GM21717 (cell line): Measurements from ENCODE around the gene CNN1.
"Not testable (repeated sequence)": the region's sequence is repeated elsewhere in the genome, so short reads cannot be mapped to it uniquely, and the experiment has no call there.

ENCODE experiments used
- ATAC-seq: cut with Tn5 transposase; IDR thresholded peaks from one replicate; pipeline ENCODE4 v1.9.1; 2021; ENCODE audit warnings: mild to moderate bottlenecking, moderate library complexity; ENCODE audit not compliant: unreplicated experiment

Gene CNN1

GRCh38 chr19:11563532-11563931, 24.9 kb downstream of the CNN1 start:
- no peak for ATAC-seq

DNA sequence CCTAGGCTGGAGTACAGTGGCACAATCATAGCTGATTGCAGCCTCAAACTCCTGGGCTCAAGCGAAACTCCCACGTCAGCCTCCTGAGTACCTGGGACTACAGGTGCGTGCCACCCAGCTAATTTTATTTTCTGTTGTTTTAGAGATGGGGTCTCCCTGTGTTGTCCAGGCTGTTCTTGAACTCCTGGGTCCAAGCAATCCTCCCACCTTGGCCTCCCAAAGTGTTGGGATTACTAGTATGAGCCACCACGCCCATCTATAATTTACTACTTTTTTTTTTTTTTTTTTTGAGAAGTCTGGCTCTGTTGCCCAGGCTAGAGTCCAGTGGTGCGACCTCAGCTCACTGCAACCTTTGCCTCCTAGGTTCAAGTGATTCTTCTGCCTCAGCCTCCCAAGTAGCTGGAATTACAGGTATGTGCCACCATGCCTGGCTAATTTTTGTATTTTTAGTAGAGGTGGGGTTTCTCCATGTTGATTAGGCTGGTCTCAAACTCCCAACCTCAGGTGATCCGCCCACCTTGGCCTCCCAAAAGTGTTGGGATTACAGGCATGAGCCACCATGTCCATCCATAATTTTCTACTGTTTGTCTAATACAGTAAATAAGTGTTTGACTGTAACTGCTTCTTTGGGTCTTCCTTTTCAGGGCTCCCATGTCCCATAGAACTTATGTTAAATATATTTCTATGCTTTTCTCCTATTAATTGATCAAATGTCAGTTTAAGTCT, 25.6 kb downstream of the CNN1 start:
- not testable (repeated sequence) for ATAC-seq

- not testable (repeated sequence) for ATAC-seq
Observed at GRCh38 chr19:11565649-11565980, 27.0 kb downstream of the CNN1 start.

DNA sequence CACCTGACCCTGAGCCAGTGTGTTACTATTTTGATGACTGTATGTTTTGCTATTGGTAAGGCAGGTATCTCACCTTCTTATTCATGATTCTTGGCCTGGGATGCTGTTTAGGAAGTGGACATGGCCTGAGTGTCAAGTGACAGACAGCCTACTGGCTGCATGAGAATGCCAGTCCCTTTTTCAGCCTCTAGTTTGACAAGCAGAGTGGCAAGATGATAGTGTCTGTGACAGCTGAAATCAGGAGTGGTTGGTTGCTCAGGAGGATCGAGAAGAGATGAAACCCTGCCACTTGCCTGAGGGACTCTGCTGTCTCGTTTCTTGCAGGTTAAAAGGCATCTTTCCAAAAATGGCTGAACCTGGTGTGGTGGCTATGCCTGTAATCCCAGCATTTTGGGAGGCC, 27.5 kb downstream of the CNN1 start:
- ATAC-seq, result no peak

DNA sequence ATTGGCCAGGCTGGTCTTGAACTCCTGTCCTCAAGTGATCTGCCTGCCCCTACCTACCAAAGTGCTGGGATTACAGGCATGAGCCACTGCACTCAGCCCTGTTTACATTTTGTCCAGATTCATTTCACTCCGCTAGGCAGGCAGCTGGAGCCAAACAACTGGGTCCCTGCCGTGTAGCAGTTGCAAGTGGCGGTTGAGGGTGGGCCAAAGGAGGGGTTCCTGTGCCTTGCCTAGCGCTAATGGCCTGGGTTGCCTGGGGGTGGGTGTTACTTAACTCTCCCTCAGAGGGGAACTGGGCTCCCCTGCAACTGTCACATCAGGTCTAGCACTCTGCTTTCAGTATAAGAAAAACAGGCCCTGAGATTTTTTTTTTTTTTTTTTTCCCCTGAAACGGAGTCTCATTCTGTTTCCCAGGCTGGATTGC, 31.4 kb downstream of the CNN1 start:
- no peak for ATAC-seq

GRCh38 chr19:11573354-11573753, 34.7 kb downstream of the CNN1 start:
- ATAC-seq, result not testable (repeated sequence)

DNA sequence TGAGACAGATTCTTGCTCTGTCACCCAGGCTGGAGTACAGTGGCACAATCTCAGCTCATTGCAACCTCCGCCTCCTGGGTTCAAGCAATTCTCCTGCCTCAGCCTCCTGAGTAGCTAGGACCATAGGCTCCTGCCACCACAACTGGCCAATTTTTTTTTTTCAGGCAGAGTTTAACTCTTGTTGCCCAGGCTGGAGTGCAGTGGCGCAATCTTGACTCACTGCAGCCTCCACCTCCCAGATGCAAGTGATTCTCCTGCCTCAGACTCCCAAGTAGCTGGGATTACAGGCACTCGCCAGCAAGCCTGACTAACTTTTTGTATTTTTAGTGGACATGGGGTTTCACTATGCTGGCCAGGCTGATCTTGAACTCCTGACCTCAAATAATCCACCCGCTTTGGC, 35.1 kb downstream of the CNN1 start:
- ATAC-seq, result not testable (repeated sequence)

GRCh38 chr19:11574689-11575088, 36.0 kb downstream of the CNN1 start:
- ATAC-seq, result no peak

DNA sequence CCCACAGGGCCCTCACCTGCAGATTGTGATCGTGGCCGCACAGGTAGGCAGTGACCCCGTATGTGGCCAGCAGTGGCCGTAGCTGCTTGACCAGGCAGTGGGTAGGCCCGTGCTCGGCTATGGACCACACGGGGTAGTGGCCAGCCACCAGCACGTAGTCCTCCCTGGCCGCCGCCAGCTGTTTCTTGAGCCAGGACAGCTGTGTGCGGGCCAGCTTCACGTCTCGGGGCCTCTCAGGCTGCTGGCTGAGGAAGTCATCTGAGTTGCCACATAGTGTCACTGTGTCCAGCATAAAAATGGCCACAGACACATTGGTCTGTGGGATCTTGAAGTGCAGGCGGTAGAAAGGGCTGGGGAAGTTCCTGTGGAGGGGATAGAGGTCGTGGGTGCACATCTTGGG, 37.6 kb downstream of the CNN1 start:
- ATAC-seq, result no peak

DNA sequence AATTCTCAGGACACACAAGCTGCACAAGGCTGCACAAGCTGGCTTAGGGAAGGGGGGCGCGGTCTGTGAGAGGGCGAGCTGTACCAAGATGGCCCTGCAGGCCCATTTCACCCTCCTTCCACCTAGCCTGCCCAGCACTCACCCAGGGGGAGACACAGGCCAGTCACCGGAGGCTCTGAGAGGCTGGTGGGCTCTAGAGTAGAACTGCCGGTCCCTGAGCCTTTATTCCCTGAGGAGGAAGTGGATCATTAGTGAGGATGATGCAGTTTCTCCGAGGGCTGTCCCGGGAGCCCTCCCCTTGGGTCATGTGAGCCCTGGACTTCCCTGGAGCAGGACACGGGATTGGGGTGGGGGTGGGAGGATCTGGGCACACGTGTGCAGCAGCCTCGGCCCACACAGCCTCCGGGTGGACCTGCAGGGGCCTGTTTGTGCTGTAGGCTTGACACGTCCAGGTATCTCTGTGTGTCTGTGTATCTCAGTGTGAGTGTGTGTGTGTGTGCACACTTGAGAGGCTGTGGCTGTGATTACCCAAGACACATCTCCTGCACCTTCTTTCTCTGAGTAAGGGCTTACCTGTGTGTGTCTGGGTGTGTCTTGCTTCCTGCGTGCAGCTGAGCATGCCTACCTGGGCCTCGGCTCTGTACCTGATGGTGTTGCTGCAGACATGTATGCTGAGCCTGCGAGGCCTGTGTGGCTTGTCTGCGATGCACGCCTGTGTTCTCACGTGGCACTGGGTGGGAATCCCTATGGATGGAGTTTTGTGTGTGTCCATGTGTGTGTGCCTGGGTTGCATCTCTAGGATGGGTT, 39.0 kb downstream of the CNN1 start, which contains the start of gene ACP5:
TSS of gene ACP5 (minus strand) at position 195 of the 807 bp plus-strand sequence. CDS start 328 bp downstream, outside the sequence.
- no peak for ATAC-seq

DNA sequence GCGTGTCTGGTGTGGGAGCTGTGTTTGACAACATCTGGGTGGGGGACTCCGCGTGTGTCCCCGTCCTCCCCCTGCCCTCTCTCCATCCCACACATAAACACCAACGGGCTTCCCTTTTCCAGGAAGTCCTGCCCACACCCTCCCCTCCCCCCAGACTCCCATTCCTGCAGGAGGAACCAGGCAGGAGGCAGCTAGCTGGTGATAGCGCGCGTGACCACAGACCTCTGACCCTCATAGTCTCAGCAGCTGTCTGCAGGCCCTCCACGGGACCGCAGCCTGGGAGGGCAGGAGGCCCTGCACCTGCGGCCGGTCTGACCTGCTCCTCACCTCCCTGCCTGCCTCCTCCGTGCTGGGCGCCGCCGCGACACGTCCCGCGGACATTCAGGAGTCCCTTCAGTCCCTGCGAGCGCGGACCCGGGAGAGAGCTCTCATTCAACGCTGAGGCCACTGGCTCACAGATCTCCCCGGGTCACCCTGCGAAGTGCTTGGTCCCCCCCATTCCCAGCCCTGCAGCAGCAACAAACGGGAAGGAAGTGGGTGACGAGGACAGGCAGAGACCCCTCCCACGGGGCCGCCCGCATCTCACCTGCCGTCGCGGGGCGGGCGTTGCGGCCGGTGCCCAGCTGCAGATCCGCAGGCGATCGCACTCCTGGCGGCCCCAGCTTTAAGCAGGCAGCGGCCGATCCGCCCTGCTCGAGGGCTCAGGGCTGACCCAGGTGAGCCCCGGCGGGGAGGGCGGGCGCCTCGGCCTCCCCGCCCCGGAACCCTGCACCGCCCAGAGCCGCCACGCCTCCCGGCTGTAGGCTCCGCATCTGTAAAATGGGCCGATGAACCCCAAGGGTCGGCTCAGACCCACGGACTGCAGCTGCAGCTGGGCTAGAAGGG, 39.8 kb downstream of the CNN1 start:
- ATAC-seq, result no peak

DNA sequence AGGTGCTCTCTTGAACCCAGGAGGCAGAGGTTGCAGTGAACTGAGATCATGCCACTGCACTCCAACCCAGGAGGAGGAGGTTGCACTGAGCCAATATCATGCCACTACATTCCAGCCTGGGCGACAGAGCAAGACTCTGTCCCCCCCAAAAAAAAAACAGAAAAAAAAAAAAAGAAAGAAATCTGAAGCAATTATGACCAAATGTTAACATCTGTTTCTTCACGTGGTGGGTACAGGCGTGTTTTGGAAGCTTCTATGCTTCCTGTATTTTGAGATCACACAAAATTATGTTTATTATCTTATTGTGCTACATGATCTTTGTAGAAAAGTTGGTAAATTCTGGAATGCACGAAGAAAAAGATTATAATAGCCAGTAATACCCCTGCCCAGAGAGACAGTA, 41.5 kb downstream of the CNN1 start:
- no peak for ATAC-seq

DNA sequence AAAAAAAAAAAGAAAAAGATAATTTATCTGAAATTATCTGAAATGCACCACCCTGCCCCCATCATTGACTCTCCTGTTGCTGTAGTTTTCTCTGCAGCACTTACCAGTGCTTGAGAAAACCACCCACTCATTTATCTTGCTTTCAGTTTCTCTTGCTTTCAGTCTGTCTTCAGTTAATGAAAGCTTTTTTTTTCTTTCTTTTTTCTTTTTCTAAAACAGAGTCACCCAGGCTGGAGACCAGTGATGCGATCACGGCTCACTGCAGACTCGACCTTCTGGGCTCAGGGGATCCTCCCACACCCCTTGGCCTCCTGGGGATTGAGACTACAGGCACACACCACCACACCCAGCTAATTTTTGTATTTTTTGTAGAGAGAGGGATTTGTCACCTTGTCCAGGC, 43.1 kb downstream of the CNN1 start:
- ATAC-seq, result peak; percentile 55

- ATAC-seq, result no peak
Observed at GRCh38 chr19:11586331-11586730, 47.7 kb downstream of the CNN1 start.

GRCh38 chr19:11587302-11587974, 48.8 kb downstream of the CNN1 start:
- ATAC-seq, result no peak

GRCh38 chr19:11587975-11588631, 49.5 kb downstream of the CNN1 start:
- ATAC-seq, result no peak

DNA sequence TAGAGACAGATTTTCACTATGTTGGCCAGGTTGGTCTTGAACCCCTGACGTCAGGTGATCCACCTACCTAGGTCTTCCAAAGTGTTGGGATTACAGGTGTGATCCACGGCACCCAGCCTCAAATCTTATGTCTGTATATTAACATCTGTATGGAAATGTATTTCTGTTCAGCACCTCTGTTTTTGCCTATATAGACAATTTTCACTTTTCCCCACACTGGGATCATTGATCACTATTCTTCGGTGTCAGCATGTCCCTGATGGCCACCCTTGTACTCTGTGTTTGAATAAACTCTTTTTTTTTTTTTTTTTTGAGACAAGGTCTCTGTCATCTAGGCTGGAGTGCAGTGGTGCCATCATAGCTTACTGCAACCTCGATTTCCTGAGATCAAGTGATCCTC, 55.4 kb downstream of the CNN1 start:
- no peak for ATAC-seq

DNA sequence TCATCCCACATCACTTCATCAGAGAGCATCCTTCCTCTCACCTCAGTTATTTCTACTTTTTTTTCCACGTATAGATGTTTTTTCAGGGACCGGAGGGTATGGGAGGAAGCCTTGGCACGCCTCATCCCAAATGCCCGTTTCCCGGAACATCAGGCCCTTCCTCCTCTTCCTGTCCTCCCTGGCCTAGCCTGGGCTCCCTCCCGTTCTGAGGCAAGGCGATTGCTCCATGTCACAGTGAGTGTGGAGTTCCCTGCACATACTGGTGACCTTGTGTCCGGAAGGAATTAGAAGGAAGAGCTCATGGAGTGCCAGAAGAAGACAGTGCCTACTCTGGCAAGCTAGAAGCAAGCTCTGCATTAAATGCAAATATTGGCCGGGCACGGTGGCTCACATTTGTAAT, 57.5 kb downstream of the CNN1 start:
- no peak for ATAC-seq

GRCh38 chr19:11597202-11598102, 58.8 kb downstream of the CNN1 start, which contains the start of gene ZNF627:
Gene ZNF627 (plus strand): TSS chr19:11597483. CDS start chr19:11597628, 145 bp downstream.
- peak; percentile 89 for ATAC-seq
